HG03442 (cell line): ENCODE measurements around the gene FTSJ1.

Experiments used
- ATAC-seq: cut with Tn5 transposase; IDR thresholded peaks from one replicate; pipeline ENCODE4 v1.9.1; 2021; ENCODE audit warnings: mild to moderate bottlenecking, moderate library complexity; ENCODE audit not compliant: unreplicated experiment

The FTSJ1 gene

GRCh38 chrX:48470110-48470832 is 5.7 kb upstream of the FTSJ1 start, which contains the start of gene SLC38A5:
Gene SLC38A5, minus strand, starts transcription at chrX:48470260. Its CDS starts 2,336 bp downstream, at chrX:48467924.
- no peak for ATAC-seq

- no peak for ATAC-seq
Measured at GRCh38 chrX:48470833-48471118, 5.2 kb upstream of the FTSJ1 start.

- no peak for ATAC-seq
Measured at GRCh38 chrX:48471504-48471903, 4.5 kb upstream of the FTSJ1 start.

DNA sequence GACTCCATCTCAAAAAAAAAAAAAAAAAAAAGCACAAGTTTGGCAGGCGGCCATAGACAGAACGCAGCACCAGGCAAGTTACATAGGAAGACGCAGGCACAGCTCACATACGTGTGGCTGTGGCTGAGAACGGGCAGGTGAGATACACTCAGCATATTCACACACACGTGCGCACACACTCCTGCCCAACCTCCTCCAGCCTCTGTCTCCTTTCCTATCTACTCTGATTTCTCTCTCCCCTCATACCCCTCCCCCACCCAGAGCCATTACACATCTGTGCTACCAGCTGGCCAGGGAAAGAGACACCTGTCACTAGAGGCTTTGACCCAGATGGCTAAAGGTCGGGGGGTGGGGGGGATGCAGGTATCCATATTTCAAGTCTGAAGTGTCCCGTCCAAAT is 3.8 kb upstream of the FTSJ1 start:
- ATAC-seq: no peak

DNA sequence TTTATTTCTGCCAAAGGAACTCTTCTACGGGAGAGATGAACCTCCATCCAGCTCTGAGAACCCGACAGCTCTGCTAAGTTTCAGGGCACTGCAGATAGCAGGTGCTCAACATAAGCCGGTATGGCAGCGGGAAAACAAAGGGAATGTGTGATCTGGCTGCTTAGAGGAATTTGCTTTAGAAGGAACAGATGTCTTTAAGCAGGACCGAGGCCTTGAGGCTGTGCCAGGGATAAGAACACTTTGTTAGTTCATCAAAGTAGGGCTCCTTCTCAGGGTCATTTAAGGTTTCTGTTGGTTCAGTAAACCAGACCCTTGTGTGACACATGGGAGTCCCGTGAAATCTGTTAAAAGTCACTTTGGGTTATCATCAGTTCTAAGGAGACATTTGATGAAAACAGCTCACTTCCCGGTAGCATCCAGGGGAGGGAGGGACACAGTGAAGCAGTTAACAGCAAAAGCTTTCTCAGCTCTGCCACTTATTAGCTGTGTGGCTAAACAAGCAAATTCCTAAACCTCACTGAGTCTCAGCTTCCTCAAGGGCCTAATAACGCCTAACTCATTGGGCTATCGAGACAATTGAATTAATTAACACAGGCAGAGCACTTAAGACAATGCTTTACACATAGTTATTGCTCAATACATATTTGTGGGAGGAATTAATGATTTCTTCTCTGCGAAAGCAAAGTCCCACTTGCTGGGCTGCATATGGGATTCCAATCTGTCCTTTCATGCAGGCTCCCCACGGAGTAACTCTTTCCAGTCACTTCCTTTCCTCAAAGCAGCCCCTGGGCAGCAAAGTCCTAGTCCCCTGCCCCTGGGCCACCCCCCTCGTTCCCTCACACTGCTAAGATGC is 2.9 kb upstream of the FTSJ1 start:
- no peak for ATAC-seq

GRCh38 chrX:48473704-48473990 is 2.4 kb upstream of the FTSJ1 start:
- ATAC-seq: no peak

DNA sequence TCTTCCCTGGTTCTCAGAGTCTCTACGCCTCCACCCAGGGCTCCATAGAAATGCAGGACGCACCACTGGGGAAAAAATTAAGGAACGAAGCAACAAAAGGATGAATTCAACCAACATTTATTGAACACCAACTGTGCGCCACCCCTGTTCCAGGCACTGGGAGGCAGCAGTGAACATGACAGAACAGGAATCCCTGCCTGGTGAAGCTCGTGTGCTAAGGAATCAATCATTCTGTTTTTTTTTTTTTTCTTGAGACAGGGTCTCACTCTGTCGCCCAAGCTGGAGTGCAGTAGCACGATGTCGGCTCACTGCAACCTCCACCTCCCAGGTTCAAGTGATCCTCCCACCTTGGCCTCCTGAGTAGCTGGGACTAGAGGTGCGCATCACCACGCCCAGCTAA is 1.9 kb upstream of the FTSJ1 start:
- ATAC-seq: no peak

DNA sequence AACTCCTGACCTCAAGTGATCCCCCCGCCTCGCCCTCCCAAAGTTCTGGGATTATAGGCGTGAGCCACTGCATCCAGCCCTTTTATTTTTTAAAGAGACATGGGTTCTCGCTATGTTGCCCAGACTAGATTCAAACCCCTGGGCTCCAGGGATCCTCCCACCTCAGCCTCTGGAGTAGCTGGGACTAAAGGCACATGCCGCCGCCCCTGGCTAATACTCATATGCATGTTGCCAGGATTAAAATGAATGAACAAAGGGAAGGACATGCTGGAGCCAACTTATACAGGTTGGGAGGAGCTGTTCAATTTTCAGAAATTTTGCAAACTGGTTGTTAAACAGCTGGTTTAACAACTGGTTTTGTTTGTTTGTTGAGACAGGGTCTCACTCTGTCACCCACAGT is 1.4 kb upstream of the FTSJ1 start:
- ATAC-seq: no peak

- no peak for ATAC-seq
Measured at GRCh38 chrX:48475296-48475695, 703 bp upstream of the FTSJ1 start.

- ATAC-seq: no peak
Measured at GRCh38 chrX:48476919-48477318, 920 bp downstream of the FTSJ1 start.

DNA sequence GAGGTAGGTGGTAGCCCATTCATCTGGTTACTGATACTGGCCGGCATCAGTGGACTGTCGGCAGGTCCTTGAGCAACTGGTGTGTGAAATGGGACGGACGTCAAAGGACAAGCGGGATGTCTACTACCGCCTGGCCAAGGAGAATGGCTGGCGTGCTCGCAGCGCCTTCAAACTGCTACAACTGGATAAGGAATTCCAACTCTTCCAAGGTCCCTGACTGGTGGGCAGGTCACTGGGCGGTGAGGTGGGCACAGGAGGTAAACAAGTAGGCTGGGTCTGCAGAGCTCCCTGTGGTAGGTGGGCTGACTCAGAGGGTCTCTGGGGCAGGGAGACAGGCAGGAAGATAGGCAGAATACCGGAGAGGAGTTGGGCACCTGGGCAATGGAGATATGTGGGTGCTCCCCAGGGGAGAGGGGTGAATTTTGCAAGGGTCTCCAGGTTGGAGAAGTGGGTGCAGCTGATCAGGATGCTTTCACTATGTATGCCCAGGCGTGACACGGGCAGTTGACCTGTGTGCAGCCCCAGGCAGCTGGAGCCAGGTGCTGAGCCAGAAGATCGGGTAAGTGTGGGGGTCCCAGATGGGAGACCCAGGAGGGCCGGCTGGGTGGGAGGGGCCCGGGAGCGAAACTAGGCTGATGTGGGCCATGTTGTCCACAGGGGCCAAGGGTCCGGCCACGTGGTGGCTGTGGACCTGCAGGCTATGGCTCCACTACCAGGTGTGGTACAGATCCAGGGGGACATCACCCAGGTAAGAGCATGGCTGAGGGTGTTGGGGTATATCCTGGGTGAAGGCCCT is 2.2 kb downstream of the FTSJ1 start:
- ATAC-seq: no peak

DNA sequence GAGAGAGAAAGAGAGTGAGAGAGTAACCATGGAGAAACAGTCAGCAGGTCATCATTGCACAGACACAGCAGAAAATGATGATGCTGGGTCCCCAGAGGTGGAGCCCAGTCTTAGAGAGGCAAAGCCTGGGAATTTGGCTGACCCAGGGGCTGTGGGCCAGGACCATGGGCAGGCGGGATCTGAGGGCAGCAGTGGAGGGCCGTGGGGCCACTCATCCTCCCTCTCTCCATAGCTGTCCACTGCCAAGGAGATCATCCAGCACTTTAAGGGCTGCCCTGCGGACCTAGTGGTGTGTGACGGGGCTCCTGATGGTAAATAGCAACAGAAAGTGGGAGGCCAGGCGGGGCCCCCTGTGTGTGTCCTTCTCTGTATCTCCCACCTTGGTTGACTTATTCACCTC is 2.8 kb downstream of the FTSJ1 start:
- ATAC-seq: no peak

- no peak for ATAC-seq
Measured at GRCh38 chrX:48480142-48480541, 4.1 kb downstream of the FTSJ1 start.

GRCh38 chrX:48480583-48480982 is 4.6 kb downstream of the FTSJ1 start:
- ATAC-seq: no peak

DNA sequence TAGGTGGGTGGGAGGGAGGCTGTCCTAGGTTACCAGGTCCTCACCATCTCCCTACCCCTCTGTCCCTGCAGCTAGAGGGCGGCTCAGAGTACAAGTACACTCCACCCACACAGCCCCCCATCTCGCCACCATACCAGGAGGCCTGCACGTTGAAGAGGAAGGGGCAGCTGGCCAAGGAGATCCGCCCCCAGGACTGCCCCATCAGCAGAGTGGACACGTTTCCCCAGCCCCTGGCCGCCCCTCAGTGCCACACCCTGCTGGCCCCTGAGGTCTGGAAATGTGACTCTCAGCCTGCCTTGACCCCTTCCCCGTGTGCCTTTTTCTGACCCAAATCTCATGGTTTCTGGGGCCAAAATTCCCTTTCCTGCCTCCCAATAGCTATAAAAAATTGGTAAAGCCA is 6.5 kb downstream of the FTSJ1 start:
- ATAC-seq: no peak

DNA sequence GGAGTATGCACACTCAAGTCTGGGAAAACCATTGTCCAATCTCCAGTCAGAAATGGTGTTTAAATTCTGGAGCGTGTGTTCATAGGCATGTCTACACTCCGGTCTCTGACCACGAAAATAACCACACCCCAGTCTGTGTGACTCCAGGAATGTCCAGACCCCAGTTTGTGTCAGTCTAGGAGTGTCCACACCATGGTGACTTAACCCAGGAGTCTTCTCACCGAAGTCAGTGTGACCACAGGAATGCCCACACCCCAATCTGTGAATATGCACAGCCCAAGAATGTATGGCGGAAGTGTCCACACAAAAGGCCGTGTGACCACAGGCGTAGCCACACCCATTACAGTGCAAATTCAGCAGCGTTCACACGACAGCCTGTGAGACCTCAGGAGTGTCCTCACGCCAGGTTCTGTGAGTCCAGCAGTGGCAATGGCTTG is 11.4 kb downstream of the FTSJ1 start:
- ATAC-seq: no peak

DNA sequence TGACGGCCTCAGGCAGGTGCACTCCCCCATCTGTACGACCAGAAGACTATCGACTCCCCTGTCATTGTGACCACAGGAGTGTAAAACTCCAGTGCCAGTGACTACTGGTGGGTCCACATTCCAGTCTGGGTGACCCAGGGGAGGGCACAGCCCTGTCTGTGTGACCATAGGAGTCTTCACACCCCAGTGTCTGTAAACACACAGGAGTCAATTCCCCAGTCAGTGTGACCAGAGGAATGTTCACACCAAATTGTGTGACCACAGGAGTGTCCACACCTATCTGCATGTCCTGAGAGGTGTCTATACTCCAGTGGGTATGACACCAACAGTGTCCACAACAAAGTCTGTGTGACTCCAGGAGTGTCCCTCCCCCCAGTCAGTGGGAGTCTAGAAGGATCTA is 12.0 kb downstream of the FTSJ1 start:
- ATAC-seq: no peak

DNA sequence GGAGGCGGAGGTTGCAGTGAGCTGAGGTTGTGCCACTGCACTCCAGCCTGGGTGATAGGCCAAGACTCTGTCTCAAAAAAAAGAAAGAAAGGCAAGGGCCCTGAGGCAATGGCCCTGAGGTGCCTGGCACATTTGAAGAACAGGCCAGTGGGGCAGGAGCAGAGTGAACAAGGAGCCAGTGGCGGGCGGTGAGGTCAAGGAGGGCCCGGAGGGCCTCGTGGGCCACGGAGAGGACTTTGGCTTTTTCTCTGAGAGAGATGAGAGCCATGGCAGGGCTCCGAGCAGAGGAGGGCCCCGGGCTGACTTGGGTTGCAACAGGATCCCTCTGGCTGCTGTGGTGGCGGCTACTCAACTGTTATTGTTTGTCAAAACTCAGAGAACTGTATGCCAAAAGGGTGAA is 13.3 kb downstream of the FTSJ1 start:
- no peak for ATAC-seq

- no peak for ATAC-seq
Measured at GRCh38 chrX:48489892-48490291, 13.9 kb downstream of the FTSJ1 start.

DNA sequence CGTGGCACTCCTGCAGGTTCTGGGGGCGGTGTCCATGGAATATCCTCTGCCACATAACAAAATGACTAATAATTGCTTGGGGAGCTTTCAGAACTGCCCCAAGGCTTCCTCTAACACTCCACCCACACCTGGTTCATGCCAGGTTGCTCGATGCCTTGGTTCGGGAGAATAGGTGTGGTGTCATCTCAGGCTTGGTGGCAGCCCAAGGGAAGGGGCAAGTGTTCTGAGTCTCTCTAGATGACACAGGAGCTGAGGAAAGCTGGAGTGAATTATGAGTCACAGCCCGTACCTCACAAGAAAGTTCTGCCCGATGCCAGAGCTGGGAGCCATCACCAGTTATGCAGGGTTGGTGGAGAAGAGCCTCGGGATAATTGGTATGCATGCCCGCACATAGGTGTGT is 14.7 kb downstream of the FTSJ1 start:
- ATAC-seq: no peak

DNA sequence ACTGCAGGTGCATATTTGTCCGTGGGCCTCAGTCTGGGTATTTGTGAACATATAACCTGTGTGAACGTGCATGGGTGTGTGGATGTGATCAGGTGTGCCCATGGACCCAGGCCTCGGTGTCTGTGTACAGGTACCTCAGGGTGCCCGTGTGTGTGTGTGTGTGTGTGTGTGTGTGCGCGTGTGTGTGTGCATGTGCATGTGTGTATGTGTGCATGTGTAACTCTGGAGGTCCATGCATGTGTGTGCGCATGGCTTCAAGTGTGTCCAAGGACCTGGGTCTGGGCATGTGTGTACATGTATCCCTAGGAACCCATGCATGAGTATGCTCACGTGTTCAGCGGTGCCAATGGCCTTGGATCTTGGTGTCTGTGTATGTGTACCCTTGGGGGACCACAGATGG is 15.8 kb downstream of the FTSJ1 start:
- ATAC-seq: no peak
